ENCODE data around the gene TNFRSF1A. TPM values are rescaled to one million over a fixed set of nuclear protein-coding genes. Genes with fewer than 3 reads are reported as not detected.

Gene TNFRSF1A
- total and polyA plus RNA-seq, 9 of the 15 experiments (the other 6 are each of a cell fraction or from before 2014, with no cell fraction given): 0.76 to 43.5 (median 30.0) TPM

GRCh38 chr12:6322352-6322751 is 19.5 kb downstream of the TNFRSF1A start:
- no TSS peak for BruUV-seq (replicated peaks)
- peaks cover 0 to 17% of the 10 kb centered on the region in 2 experiments; a peak in 4 of 5 replicates for H3K27me3 ChIP-seq (ENCODE audit: control insufficient read depth in 2 of 2, insufficient read depth in 2 of 2, low read length in 2 of 2)
- intact Hi-C loops (cut with micrococcal nuclease) (loop anchor here (10.0 kb wide), 1 partner anchor 212 kb away; the partner anchor contains the start of gene GAPDH), in situ Hi-C loops (cut with MboI) (no loop called here)
- ATAC-seq: no peak
- H4K20me1 ChIP-seq (replicated peaks; ENCODE audit: control insufficient read depth, insufficient read depth, low read length): no peaks in the 10 kb centered on the region
- peak overlapping the region in 1 of 2 experiments; percentile 40; a peak in 1 of 4 replicates for H3K9ac ChIP-seq (ENCODE audit: insufficient read depth in 1 of 2, low read depth in 2 of 2, low read length in 2 of 2)
- H3K4me3 ChIP-seq: no peak overlapping the region
- POLR2A ChIA-PET: interaction anchor here (0.6 to 1.7 kb wide), 4 partner anchors 43 to 357 kb away, joined by 3 to 9 read pairs (median 3); partner anchors contain the start of gene VAMP1
- H3K4me2 ChIP-seq (ENCODE audit: insufficient read depth, low read length): no peak overlapping the region
- CTCF ChIA-PET (ENCODE audit: low intra/inter-chr PET ratio): no interaction called here
- no peak overlapping the region for H2AFZ ChIP-seq (ENCODE audit: low read depth, low read length)
- no peak for FAIRE-seq
- no peaks in the 10 kb centered on the region for H3K79me2 ChIP-seq (ENCODE audit: control insufficient read depth, insufficient read depth, low read length)
- H3K9me3 ChIP-seq (replicated peaks; ENCODE audit: control insufficient read depth, insufficient read depth, low read depth, low read length): no peaks in the 10 kb centered on the region
- 80% methylated on average over 4 of the region's 4 CpGs for WGBS (ENCODE audit: insufficient coverage, low coverage, missing lambda C conversion rate)
- peaks cover 16 to 27% of the 10 kb centered on the region in 2 experiments; a peak in 4 of 5 replicates for H3K4me1 ChIP-seq (replicated peaks in 1 of 2; ENCODE audit: control insufficient read depth in 2 of 2, insufficient read depth in 2 of 2, low read length in 2 of 2)
- no peaks in the 10 kb centered on the region for H3K9me1 ChIP-seq (ENCODE audit: control insufficient read depth, insufficient read depth, low read length)
- H3K36me3 ChIP-seq (ENCODE audit: control insufficient read depth, insufficient read depth, low read length): no peaks in the 10 kb centered on the region
- no peak for DNase-seq (ENCODE audit: extremely low read depth in 1 of 4, low spot score in 3 of 4)
- no peak overlapping the region for H3K27ac ChIP-seq (ENCODE audit: extremely low read depth, low read depth, low read length)
- TF ChIP-seq RB1 (IDR thresholded peaks at IDR 0.05; ENCODE audit: low read depth) (no peak), MTF1 (CRISPR knock-in tag; IDR thresholded peaks at IDR 0.05; ENCODE audit: borderline replicate concordance) (no peak), ZNF318 (IDR thresholded peaks at IDR 0.05; ENCODE audit: borderline replicate concordance in 1 of 2, low read depth in 1 of 2) (no peak), C11orf30 (IDR thresholded peaks at IDR 0.05; ENCODE audit: low read depth) (no peak), DMBX1 (CRISPR knock-in tag; IDR thresholded peaks at IDR 0.05; ENCODE audit: borderline replicate concordance) (no peak), HDAC1 (IDR thresholded peaks at IDR 0.05) (no peak), SETDB1 (IDR thresholded peaks at IDR 0.05; ENCODE audit: low read length) (no peak), HNRNPK (IDR thresholded peaks at IDR 0.05; ENCODE audit: low read depth, low read length, poor library complexity, severe bottlenecking) (no peak), YY1 (IDR thresholded peaks at IDR 0.05; ENCODE audit: borderline replicate concordance in 1 of 3, control insufficient read depth in 1 of 3, extremely low read depth in 1 of 3, insufficient read depth in 3 of 3, insufficient read length in 1 of 3, insufficient replicate concordance in 2 of 3, low read depth in 1 of 3, low read length in 2 of 3) (no peak), ZNF146 (CRISPR knock-in tag; IDR thresholded peaks at IDR 0.05; ENCODE audit: unreplicated experiment) (no peak)

Measured in K562 (cell line).